CD4-positive, alpha-beta T cell (primary cell): ENCODE data around the gene TSPAN18. TPM values are rescaled to one million over a fixed set of nuclear protein-coding genes. Genes with fewer than 3 reads are reported as not detected.

Experiments used
- ATAC-seq: fragments of 200-7000 bp; cut with Tn5 transposase; one replicate; pipeline ENCODE4 v1.10.0; 2022; ENCODE audit warnings: mild to moderate bottlenecking; ENCODE audit not compliant: poor library complexity
- CTCF ChIA-PET: fragments of 350-600 bp; sonication (Branson Sonifier 250); formaldehyde crosslinking; loops from one replicate; lab custom pipeline; 2021; ENCODE audit warnings: antibody characterized with exemption, inconsistent platforms; lab: Charles Lee
- POLR2A ChIA-PET: fragments of 350-600 bp; sonication (Branson Sonifier 250); formaldehyde crosslinking; loops from one replicate; lab custom pipeline; 2021; ENCODE audit warnings: antibody characterized with exemption, inconsistent platforms; lab: Charles Lee
- DNase-seq, 14 experiments: peaks; one replicate each; pipeline ENCODE4 v3.0.0-alpha.2; 2013 to 2020; ENCODE audit warnings: mixed read lengths in 2 of 14
- H3K27ac ChIP-seq, 2 donors: one replicate each; pipeline versions ENCODE4 v1.5.1 to v1.7.0; 2013; ENCODE audit warnings: low read length in 2 of 2, low read depth in 1 of 2, mild to moderate bottlenecking in 1 of 2
- H3K27me3 ChIP-seq, 2 experiments: 1 replicate in 1 of 2; 2 replicates in 1 of 2; pipeline versions ENCODE4 v1.6.1 to v1.7.0; 2013; ENCODE audit warnings: low read length in 2 of 2, control low read depth in 1 of 2, mild to moderate bottlenecking in 1 of 2, moderate library complexity in 1 of 2; ENCODE audit not compliant: insufficient read depth in 2 of 2, control insufficient read depth in 1 of 2
- H3K36me3 ChIP-seq: one replicate; pipeline ENCODE4 v1.6.1; 2013; ENCODE audit warnings: low read length, control low read depth; ENCODE audit not compliant: insufficient read depth
- H3K4me1 ChIP-seq: one replicate; pipeline ENCODE4 v1.6.1; 2013; ENCODE audit warnings: low read length, control low read depth; ENCODE audit not compliant: insufficient read depth
- H3K4me3 ChIP-seq: one replicate; pipeline ENCODE4 v1.5.1; 2013; ENCODE audit warnings: mild to moderate bottlenecking, low read length, moderate library complexity
- H3K9me3 ChIP-seq, 2 experiments: 1 replicate in 1 of 2; 2 replicates in 1 of 2; pipeline versions ENCODE4 v1.6.1 to v1.7.0; 2013; ENCODE audit warnings: low read length in 2 of 2, mild to moderate bottlenecking in 2 of 2, control low read depth in 1 of 2, moderate library complexity in 1 of 2; ENCODE audit not compliant: control insufficient read depth in 1 of 2, insufficient read depth in 1 of 2
- H3K27ac Mint-ChIP-seq: one replicate; pipeline ENCODE4 v1.8.0; 2020; ENCODE audit warnings: mixed read lengths
- H3K27me3 Mint-ChIP-seq: one replicate; pipeline ENCODE4 v1.8.0; 2021; ENCODE audit warnings: mixed read lengths
- H3K36me3 Mint-ChIP-seq: one replicate; pipeline ENCODE4 v1.8.0; 2021; ENCODE audit warnings: low read depth, mixed read lengths
- H3K4me1 Mint-ChIP-seq: one replicate; pipeline ENCODE4 v1.8.0; 2021; ENCODE audit warnings: low read depth, mixed read lengths
- H3K4me3 Mint-ChIP-seq: one replicate; pipeline ENCODE4 v1.8.0; 2020; ENCODE audit warnings: mild to moderate bottlenecking, mixed read lengths
- H3K9me3 Mint-ChIP-seq: one replicate; pipeline ENCODE4 v1.8.0; 2020; ENCODE audit warnings: mixed read lengths
- CTCF ChIP-seq: fragments of 200-600 bp; IDR thresholded peaks from one replicate; pipeline ENCODE4 v1.8.0; 2022; ENCODE audit warnings: antibody characterized with exemption, mild to moderate bottlenecking
- intact Hi-C, 2 experiments: fragments of 100-400 bp; cut with DNase I in 1 of 2; cut with micrococcal nuclease in 1 of 2; formaldehyde crosslinking; loops; one replicate each; pipeline versions ENCODE4 v1.15.1 to v1.9.0; 2023 to 2025; cut with DNase I, micrococcal nuclease
- total RNA-seq, 174 experiments: library from RNA in 2 of 174; stranded (reverse) in 2 of 174; gene quantifications; one replicate each; pipeline ENCODE4 v1.2.3 and lab custom pipeline; 2021 to 2026

TSPAN18 gene
- total RNA-seq, 2 experiments from 2014 or later, result 23.0 to 25.3 TPM

DNA sequence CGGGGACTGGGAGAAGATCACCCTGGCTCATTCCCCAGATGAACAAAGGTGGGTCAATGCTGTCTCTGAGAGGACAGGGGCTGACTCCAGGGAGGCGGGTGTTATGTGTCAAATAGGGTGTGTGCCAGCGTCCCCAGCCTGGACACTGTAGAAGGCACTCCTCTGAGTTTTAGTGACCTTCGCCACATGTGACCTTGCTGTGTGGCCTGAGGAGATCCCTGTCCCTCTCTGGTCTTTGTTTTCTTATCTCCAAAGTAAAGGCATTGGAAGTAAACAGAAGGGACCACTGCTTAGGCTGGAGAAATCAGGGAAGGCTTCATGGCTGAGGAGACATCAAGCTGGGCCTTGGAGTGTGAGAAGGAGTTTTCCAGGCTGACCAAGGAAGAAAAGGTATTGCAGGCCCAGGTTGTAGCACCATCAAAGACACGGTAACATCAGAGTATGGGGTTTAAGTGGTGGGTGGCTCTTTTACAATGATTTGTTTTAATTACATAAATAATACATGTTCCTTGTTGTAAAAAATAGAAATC lies 149.5 kb downstream of the TSPAN18 start:
- H3K27ac ChIP-seq, result no peak overlapping the region
- H3K36me3 Mint-ChIP-seq, result no peaks in the 10 kb centered on the region
- H3K27me3 Mint-ChIP-seq, result no peaks in the 10 kb centered on the region
- no peak overlapping the region for H3K4me3 Mint-ChIP-seq
- no peak for TF ChIP-seq CTCF
- intact Hi-C loops, result no loop called here
- DNase-seq (no peak), ATAC-seq (no peak)
- no peaks in the 10 kb centered on the region for H3K9me3 ChIP-seq
- H3K27me3 ChIP-seq, result no peaks in the 10 kb centered on the region
- no peak overlapping the region for H3K27ac Mint-ChIP-seq
- POLR2A ChIA-PET, result no interaction called here
- no peaks in the 10 kb centered on the region for H3K4me1 Mint-ChIP-seq
- H3K36me3 ChIP-seq, result peaks cover 10% of the 10 kb centered on the region
- H3K4me1 ChIP-seq, result no peaks in the 10 kb centered on the region
- no peak overlapping the region for H3K4me3 ChIP-seq
- CTCF ChIA-PET, result no interaction called here
- H3K9me3 Mint-ChIP-seq, result no peaks in the 10 kb centered on the region

DNA sequence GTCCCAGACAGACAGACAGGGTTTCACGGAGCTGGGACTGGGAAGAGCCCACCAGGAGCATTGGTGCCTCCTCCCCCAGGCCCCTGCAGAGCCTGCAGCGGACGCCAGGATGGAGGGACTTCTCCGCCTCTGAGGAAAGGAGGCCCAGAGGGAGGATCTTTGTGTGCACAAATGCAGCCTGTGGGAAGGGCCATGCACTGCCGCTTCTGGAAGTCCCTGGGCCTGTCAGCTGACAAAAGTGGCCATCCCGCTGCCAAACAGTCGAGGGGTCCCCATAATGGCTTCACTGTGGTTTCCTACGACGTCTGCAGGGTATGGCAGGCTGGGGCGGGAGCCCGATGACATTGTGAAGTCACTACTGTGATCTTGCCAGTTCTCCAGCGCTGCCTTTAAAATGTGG lies 150.1 kb downstream of the TSPAN18 start:
- Histone ChIP-seq H3K36me3 (peaks cover 10% of the 10 kb centered on the region), H3K4me1 (no peaks in the 10 kb centered on the region), H3K27me3 (no peaks in the 10 kb centered on the region), H3K9me3 (no peaks in the 10 kb centered on the region), H3K4me3 (no peak overlapping the region), H3K27ac (no peak overlapping the region)
- Mint-ChIP-seq H3K9me3 (no peaks in the 10 kb centered on the region), H3K36me3 (no peaks in the 10 kb centered on the region), H3K4me3 (no peak overlapping the region), H3K4me1 (no peaks in the 10 kb centered on the region), H3K27ac (no peak overlapping the region), H3K27me3 (no peaks in the 10 kb centered on the region)
- POLR2A ChIA-PET, result no interaction called here
- CTCF ChIA-PET, result no interaction called here
- no peak for DNase-seq
- no peak for TF ChIP-seq CTCF
- intact Hi-C loops, result no loop called here
- ATAC-seq, result no peak

GRCh38 chr11:44877571-44878497 lies 151.1 kb downstream of the TSPAN18 start:
- no peaks in the 10 kb centered on the region for H3K4me1 Mint-ChIP-seq
- H3K4me3 Mint-ChIP-seq, result no peak overlapping the region
- ChIA-PET CTCF (no interaction called here), POLR2A (no interaction called here)
- no peaks in the 10 kb centered on the region for H3K27me3 ChIP-seq
- no peak for TF ChIP-seq CTCF
- H3K36me3 Mint-ChIP-seq, result no peaks in the 10 kb centered on the region
- H3K4me3 ChIP-seq, result no peak overlapping the region
- intact Hi-C loops, result no loop called here
- peaks cover 2% of the 10 kb centered on the region for H3K4me1 ChIP-seq
- H3K27me3 Mint-ChIP-seq, result no peaks in the 10 kb centered on the region
- no peak overlapping the region for H3K27ac ChIP-seq
- no peaks in the 10 kb centered on the region for H3K9me3 Mint-ChIP-seq
- no peak overlapping the region for H3K27ac Mint-ChIP-seq
- H3K36me3 ChIP-seq, result peaks cover 10% of the 10 kb centered on the region
- ATAC-seq (no peak), DNase-seq (no peak)
- no peaks in the 10 kb centered on the region for H3K9me3 ChIP-seq
